Retinal pigment epithelial cell (primary cell): Measurements from ENCODE around the gene MED7.

Experiments
- DNase-seq: peaks from one replicate; pipeline ENCODE4 v3.0.0-alpha.2; 2010; ENCODE audit warnings: low read depth
- H3K4me3 ChIP-seq: 2 replicates; pipeline ENCODE4 v1.5.1; 2011; ENCODE audit warnings: mild to moderate bottlenecking, low read length, control low read depth, moderate library complexity
- CTCF ChIP-seq: conservative IDR thresholded peaks from 2 replicates; pipeline ENCODE4 v1.5.1; 2011; ENCODE audit warnings: low read depth, low read length, control low read depth, inconsistent platforms

The MED7 gene

GRCh38 chr5:157162919-157163510 is 20.4 kb upstream of the MED7 start:
- DNase-seq, result no peak
- TF ChIP-seq CTCF, result no peak
- no peak overlapping the region for H3K4me3 ChIP-seq

GRCh38 chr5:157161996-157162395 is 19.3 kb upstream of the MED7 start:
- H3K4me3 ChIP-seq, result no peak overlapping the region
- no peak for TF ChIP-seq CTCF
- DNase-seq, result no peak

- no peak for TF ChIP-seq CTCF
- DNase-seq, result no peak
- no peak overlapping the region for H3K4me3 ChIP-seq
Measured at GRCh38 chr5:157160001-157160400, 17.3 kb upstream of the MED7 start.

GRCh38 chr5:157159209-157159751 is 16.6 kb upstream of the MED7 start:
- no peak overlapping the region for H3K4me3 ChIP-seq
- no peak for TF ChIP-seq CTCF
- no peak for DNase-seq

GRCh38 chr5:157157293-157157891 is 14.7 kb upstream of the MED7 start:
- DNase-seq, result no peak
- TF ChIP-seq CTCF, result no peak
- H3K4me3 ChIP-seq, result no peak overlapping the region

GRCh38 chr5:157155297-157155696 is 12.6 kb upstream of the MED7 start:
- H3K4me3 ChIP-seq, result no peak overlapping the region
- TF ChIP-seq CTCF, result no peak
- no peak for DNase-seq

GRCh38 chr5:157150995-157151394 is 8.3 kb upstream of the MED7 start:
- H3K4me3 ChIP-seq, result no peak overlapping the region
- no peak for DNase-seq
- TF ChIP-seq CTCF, result no peak
